ENCODE measurements around the gene NRP1.

GRCh38 chr10:33303988-33304387, 30.5 kb downstream of the NRP1 start:
- no peak for TF ChIP-seq CTCF (IDR thresholded peaks at IDR 0.05)
- no peak for TF ChIP-seq POLR2A (IDR thresholded peaks at IDR 0.05)
